T-helper 2 cell treated with Interferon-gamma antibody and Interleukin-4, amounts not matched to agents 100 ng/mL and 5 ng/mL, for 36 hours (primary cell): ENCODE measurements around the gene KRT7. TPM values are rescaled to one million over a fixed set of nuclear protein-coding genes. Genes with fewer than 3 reads are reported as not detected.
"Not testable (repeated sequence)": the region's sequence is repeated elsewhere in the genome, so short reads cannot be mapped to it uniquely, and the experiment has no call there.

Source experiments
- intact Hi-C: fragments of 100-400 bp; cut with micrococcal nuclease; formaldehyde crosslinking; loops from one replicate; pipeline ENCODE4 v1.15.1; 2023
- total RNA-seq: library from RNA; stranded (reverse); gene quantifications from 2 replicates; pipeline ENCODE4 v1.2.3, GENCODE V29; 2022

Gene KRT7
- total RNA-seq, 1 donor from 2014 or later = 5.3 TPM

DNA sequence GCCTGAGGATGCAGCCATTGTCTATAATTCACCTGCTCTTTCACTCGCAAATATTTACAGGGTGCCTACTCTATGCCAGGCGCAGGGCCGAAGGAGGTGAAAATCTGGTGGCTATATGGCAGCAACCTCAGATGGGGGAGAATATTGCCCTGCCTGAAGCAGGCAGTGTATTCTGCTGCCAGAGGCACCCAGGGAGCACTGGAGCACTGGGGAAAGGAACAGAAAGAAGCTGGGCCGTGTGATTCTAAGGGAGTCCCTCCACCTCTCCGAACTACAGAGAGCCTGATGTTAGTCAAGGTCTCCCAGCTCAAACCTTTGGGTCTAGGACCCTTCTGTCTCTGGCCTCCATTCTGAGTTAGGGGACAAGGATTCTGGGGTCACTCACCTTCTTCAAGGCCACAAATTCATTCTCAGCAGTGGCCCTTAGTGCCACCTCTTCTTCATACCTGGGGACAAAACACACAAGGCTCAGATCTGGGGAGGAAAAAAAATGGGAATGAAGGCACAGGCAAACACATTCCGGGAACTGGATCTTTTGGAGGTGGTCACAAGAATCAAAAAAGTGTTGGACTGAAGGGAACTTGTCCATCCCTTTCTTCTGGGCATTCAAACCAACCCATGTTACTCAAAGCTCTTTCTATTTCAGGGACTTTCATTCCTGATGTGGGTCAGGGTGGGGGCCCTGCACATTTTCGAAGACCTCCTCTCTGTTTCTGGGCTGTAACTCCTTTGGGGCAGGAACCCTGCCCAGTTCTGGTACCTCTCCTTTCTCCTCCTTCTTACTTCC is 22.1 kb downstream of the KRT7 start:
- intact Hi-C loops = no loop called here

DNA sequence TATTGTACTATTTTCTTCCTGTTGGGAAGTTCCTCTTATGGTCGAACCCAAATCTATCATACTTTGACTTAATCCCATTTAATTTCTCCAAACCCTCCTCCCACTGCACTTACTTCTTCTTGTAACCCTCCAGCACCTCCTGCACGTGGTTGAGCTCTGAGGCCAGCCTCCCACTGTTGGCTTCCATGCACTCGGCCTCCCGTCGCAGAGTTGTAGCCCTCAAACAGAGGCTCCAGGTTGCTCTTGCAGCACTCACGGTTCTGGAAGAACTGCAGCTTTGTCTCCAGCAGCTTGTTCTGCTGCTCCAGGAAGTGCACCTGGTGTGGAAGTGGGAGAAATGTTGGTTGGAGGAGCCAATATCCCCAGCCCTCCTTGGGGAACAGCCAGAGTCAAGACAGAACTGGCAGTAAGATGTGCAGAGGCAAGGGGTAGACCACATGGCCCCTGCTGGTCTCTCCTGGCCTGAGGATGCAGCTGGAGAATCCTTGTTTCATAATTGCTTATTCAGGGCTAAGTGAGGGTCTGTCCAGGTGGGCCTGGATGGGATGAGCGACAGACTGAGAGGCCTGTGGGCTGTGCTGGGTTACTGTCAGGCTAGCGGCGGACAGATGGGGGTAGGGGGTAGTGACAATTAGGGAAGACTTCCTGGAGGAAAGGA is 23.0 kb downstream of the KRT7 start:
- intact Hi-C loops = no loop called here

DNA sequence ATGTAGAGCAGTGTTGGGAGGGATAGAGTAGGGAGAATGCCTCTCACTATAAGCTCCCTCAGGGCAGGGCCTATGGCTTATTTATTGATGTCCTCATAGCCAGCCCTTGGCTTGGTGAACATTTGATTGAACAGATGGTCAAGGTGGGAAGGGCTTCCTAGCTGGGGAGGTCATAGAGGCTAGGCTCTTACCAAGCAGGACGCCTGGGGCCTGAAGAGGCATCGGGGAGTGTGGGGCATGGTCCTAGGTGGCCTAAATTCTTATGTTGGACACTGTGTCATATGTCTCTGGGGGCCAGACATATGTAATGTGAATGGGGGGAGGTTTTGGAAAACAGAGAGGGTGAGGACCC is 23.5 kb downstream of the KRT7 start:
- intact Hi-C loops = no loop called here

DNA sequence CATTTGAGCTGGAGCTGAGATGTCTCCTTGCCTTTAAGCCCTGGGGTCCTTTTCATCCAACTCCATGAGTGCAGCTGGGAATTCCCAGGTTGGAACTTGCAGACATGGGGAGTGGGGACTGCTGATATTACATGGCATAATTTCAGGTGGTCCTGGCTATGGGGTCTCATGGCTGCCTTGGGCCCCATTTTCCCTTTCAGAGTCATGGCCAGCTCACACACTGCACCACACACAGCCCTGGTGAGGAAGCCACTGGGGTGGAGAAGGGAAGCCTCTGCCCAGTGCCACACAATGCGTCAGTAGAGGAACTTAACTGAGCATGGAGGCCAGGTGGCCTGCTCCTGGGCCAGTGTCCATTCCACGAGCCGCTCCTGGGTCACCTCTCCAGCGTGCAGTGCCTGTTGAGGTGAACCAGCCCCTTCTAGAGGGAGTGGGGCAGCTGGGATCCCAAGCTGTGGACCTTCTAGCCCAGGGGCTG is 24.1 kb downstream of the KRT7 start:
- intact Hi-C loops = no loop called here

DNA sequence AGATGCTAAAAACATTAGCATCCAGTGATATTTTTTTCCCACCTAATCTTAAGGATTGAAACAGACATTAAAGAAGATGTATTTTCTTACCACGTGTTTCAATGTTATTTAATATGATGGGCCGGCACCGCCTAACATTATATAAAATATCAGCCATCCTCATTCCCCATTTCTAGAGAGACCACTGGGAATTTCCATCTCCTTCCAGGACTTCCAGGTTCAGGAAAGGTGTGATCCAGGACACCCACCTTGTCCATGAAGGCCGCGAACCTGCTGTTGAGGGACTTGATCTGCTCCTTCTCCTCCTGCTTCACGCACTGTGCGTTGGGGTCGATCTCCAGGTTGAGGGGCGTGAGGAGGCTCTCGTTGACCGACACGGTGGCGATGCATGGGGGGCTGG is 24.9 kb downstream of the KRT7 start:
- intact Hi-C loops = not testable (repeated sequence)

DNA sequence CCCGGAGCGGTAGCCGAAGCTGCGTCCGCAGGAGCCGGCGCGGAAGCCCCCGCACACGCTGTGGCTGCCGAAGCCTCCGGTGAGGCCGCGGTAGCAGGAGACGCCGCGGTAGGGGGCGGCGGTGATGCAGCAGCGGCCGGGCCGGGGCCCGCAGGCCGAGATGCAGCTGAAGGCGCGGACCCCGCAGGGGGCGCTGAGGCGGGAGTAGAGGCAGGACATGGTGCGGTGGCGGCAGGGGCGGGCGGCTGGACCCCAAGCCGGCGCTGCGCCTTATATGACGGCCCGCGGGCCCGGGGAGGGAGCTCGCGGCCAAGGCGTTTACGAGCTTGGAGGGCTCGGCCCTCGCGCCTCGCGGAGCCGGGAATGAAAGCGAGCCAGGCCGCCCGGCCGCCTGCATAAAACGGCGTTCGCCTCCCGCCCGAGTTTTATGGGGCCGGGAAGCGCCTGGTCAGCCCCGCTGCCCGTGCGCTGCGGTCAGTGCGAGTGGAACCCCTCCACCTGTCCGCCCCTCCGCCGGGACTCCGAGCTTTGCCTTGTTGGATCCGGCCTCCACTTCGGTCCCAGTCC is 25.4 kb downstream of the KRT7 start:
- intact Hi-C loops = no loop called here

DNA sequence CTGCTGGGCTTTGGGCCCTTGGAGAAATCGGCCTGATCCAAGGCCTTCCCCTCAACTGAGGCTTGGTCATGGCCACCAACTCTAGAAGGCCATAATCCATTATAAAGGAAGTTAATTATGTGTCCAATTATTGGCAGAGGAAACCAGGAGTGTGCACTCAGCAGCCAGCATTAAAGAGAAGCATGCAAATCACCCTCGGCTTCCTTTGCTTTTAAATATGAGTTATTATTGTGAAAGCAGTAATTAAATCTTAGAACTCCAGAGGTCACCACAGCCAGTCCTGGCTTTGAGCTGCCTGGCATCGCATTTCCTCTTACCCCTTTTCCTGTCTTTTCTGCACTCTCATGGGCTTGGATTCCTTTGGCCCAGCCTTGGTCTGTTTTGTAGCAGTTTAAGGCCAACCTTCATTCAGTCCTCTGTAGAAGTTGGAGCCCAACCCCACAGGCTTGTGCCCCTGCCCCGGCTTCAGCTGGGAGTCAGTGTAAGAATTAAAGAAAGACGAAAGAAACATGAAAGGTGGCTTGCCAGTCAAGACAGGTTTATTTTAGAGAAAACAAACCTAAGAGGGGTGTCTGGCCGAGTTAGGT is 26.7 kb downstream of the KRT7 start:
- intact Hi-C loops = no loop called here

DNA sequence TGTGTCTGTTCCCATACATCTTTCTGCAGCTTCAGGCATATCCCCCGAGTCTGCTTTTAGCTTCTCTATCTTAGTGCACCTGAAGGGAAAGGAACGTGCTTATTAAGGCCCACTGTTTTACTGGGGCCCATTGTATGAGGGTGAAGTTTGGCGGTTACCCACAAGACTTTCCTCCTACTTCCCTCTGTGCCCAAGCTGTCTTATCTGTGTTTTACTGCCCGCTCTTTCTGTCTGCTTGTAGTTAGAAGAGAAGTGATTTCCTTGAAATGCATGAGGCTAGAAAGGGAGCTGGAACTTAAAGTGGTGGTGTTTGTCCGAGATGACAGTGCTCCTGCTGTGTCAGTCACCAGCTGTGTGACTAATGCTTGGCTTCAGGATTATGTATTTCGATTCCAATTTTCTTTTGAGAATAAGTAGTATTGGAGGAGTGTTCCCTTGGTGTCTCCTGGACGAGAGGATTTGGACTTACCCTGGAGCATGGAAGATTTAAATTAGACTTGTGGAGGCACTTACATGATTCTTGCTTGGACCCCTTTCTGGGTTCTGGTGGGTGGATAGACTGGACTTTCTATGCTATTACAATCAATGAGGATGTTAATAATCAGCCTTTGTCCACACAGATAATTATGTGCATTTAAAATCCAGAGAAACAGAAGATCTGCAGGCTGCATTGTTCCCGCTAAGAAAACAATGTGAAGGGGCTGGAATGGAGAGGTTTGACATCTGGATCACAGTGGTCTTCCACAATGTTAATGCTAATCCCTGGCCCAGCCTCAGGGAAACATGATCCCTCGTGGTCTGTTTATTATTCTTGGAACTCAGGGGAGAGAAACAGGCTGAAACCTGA is 27.5 kb downstream of the KRT7 start:
- intact Hi-C loops = no loop called here

DNA sequence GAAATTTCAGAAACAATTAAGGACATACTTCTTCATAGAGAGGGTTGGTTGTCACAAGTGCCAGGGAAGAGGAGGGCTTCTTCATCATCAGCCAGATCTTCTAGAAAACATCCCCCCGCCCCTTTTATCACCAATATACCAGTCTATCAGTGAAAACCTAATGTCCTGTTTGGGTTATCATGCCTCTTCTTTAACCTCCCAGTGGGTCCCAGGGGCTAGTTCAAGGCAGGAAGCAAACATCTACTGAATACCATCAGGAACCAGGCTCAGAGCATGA is 28.1 kb downstream of the KRT7 start:
- intact Hi-C loops = no loop called here

DNA sequence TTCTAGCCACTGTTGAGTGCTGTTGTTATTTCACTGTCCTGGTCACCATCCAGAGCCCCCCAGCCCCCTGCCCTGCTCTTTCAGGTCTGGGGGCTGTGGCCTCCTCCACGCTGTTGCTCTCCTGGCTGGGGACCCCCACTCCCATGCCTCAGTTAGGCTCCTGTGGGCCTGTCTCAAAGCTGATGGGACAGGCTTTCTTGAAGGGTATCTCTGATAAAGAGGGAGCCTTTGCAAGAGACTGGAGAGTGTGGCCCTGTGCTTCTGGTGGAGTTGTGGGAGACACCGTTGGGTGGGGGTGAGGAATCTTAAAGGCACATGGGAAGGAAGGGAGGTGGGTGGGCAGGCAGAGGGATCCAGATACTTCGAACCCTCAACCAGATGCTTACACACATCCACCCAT is 29.2 kb downstream of the KRT7 start:
- intact Hi-C loops = no loop called here

DNA sequence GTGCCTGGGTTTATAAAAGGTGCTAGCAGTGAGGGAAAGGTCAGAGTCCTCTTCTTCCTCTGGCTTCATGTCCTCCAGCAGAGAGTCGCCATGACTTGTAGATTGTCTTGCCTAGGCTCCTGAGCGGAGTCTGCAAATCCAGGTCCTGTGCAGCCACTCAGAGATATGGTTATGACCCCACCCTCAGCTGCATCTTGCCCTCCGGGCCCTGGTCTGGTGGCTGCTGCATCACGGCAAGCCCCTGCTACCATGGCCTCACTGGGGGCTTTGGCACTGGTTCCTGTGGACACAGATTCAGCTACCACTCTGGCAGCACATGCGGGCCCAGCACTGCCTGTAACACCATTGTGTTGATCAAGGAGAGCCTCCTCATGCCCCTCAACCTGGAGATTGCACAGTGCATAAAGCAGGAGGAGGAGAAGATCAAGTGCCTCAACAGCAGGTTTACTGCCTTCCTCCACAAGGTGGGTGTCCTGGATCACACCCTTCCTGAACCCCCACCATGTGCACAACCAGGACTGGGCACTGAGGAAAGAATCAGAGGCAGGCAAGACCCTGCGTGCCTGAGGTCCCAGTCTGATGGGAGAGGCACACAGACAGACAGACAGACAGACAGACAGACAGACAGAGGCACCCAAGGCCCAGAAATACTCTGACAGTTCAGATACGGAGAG is 30.9 kb downstream of the KRT7 start:
- intact Hi-C loops = no loop called here

DNA sequence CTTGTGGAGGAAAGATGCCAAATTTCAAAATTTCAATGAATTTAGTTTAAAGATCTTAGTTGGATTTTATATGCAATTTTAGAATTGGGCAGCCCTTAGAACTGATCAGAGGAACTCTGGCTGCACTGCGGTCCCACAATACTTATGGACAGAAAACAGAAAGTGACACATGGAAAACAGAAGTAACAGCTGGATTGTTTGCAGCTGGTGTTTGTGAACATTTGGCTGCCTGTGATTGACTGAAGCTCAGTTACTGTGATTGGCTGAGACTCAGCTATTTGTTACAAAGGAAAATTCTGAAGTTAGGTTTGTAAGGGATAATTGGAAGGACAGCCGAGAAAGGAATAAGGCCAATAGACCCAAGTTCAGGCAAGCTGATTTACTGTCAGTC is 31.4 kb downstream of the KRT7 start:
- intact Hi-C loops = no loop called here

DNA sequence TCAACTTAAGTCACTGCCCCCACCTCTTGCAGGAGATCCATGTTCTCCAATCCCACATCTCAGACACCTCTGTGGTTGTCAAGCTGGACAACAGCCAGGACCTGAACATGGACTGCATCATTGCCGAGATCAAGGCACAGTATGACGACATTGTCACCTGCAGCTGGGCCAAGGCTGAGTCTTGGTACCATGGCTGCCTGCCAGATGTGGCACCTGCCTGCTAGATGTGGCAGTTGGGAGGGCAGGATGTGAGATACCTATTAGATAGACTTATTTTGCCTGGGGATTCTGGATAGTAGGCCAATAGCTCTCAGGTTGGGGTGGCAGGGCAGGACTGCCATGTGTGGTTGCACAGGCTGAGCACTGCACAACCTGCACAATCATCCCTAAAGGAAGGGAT is 33.5 kb downstream of the KRT7 start:
- intact Hi-C loops = no loop called here

DNA sequence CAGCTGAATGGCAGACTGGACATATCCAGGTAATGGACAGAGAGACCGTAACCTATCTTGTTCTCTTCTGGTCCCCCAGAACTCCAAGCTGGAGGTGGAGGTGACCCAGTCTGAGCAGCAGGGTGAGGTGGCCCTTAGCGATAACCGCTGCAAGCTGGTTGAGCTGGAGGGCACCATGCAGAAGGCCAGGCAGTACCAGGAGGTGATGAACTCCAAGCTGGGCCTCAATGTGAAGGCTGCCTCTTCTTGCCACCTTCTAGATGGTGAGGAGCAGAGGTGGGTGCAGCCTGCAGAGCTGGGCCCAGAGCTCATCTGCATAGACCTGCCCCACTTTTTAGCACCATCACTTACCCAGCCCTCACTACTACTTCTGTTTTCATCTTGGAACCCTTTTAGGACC is 34.2 kb downstream of the KRT7 start:
- intact Hi-C loops = no loop called here

DNA sequence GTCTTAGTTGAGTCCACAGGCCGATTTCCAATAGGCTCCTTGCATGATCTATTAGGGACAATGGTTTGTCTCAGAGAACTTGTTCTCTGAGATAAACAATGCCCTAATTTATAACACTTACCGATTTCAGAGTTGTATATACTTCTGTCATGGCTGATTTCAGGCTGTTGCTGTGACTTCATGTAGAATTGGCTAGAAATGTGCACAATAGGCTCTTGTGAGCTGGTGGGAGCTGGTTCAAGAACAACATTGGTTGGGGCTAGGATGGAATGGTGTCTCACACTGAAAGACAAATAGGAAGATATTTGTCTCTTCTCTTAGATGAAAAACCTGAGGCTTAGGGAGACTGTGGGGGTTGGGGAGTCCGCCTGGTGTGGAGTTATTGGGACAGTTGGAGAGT is 34.7 kb downstream of the KRT7 start:
- intact Hi-C loops = no loop called here

DNA sequence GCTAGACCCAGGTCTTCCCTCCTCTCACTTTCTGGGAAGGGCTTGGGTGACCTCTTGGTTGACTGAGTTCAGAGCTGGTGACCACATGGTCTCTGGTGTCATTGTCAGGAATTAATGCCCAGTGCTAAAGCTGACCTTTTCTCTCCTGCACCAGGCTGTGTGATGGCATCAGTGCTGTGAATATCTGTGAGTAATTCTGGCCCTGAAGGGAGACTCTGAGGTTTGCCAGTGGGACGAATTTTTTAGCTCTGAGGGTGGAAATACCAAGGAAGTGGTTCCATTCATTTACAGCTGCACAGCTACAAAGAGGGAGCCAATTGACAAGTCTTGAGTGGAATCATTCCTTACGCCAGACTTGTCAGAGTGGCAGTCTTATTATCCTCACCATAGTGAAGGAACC is 35.2 kb downstream of the KRT7 start:
- intact Hi-C loops = no loop called here

DNA sequence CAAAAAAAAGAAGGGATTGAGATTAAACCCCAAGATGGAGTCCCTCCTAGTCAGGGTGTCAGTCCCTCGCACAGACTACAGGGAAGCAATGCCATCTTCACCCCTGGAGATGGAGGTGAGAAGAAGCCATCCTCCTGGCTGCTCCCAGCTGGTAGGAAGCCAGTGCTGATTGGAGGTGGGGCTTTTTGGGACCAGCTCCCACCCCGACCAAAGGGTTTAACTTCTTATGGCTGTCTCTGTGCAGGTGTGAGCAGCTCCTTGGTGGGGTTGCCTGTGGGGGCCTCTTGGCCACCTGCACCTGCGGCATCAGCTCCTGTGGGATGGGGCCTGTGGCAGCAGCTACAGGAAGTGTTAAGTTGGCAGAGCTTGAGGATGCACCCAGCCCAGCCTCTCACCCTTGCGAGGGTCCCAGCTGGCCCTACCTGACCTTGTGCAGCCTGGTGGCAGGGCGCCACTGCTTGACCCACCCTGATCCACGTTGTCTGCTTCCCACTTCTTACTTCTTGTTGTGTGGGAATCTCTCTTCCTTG is 37.6 kb downstream of the KRT7 start:
- intact Hi-C loops = loop anchor here (10.0 kb wide), 1 partner anchor 46 kb away; no protein-coding TSS in a partner anchor

DNA sequence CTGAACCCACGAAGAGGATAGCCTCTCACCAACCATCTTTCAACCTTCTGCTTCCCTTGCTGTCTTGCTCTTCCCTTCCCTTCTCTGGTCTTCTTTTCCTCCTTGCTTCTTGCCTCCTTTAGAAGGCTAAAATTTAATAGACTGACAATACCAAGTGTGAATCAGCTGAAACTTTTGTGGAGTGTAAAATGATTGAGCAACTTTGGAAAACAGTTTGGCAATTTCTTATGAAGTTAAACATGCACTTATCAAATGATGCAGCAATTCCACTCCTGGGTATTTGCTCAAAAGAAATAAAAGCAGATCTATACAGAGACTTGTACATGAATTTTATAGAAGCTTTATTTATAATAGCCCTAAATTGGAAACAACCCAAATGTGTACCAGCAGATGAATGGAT is 38.1 kb downstream of the KRT7 start:
- intact Hi-C loops = loop anchor here (10.0 kb wide), 1 partner anchor 46 kb away; no protein-coding TSS in a partner anchor

DNA sequence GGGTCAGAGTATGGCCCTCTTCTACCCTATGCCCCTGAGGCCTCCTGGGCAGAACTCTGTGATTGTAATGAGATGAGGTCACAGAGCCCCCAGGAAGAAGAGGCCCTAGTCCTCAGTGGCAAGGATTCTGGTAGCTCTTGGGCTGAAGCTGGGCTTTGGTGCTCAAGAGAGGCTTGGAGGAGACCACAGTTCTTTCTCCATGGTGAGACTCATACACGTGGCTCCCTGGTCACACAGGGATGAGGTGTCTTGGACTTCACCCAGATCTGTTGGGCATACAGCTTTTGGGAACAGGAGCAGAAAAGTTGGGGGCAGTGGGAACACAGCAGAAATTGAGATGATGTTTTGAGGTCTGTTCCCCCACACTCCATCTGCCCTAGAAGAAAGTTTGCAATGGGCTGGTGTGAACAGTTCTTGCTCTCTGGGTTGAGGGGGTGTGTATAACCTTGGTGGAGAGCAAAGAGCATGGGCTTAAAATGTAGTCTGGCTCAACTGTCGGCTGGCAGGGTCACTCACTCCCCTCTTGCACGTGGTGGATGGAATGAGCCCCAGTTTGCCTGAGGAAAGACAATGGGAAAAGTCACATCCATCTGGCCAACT is 41.6 kb downstream of the KRT7 start, which contains the start of gene KRT86:
KRT86 (plus strand) TSS at position 125 of the 600 bp plus-strand sequence. CDS start 27,272 bp downstream, outside the sequence.
- intact Hi-C loops = loop anchor here (10.0 kb wide), 1 partner anchor 50 kb away; no protein-coding TSS in a partner anchor

DNA sequence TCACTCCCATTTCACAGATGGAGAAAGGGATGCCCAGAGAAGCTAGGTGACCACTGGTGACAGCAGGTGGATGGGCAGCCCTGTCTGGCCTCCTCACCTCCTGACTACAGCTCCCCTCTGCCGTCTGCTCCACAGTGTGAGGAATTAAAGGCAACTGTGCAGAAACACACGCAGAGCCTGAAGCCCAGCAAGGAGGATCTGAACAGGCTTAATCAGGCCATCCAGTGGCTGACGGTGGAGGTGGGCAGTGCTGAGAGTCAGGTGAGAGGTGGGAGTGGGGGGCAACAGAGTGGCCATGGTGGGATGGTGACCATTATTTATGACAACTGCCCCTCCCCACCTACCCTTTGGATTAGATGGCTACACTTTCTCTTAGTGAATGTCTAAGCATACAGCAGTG is 42.6 kb downstream of the KRT7 start:
- intact Hi-C loops = loop anchor here (10.0 kb wide), 1 partner anchor 51 kb away; no protein-coding TSS in a partner anchor
